Sigmoid colon (tissue), 7 donors: Measurements from ENCODE around the gene BLID. TPM values are rescaled to one million over a fixed set of nuclear protein-coding genes. Genes with fewer than 3 reads are reported as not detected.

Experiments used
- DNase-seq: peaks from one replicate; pipeline ENCODE4 v3.0.0-alpha.2; 2019
- H3K27ac ChIP-seq, 4 donors: fragments of 200-600 bp; sonication (generic); one replicate each; pipeline ENCODE4 v1.5.1; 2016 to 2019; ENCODE audit warnings: mild to moderate bottlenecking in 1 of 4
- H3K27me3 ChIP-seq, 3 donors: fragments of 200-600 bp; sonication (generic); one replicate each; pipeline ENCODE4 v1.5.1; 2019; ENCODE audit warnings: mild to moderate bottlenecking in 1 of 3
- H3K36me3 ChIP-seq, 4 donors: fragments of 200-600 bp; sonication (generic); one replicate each; pipeline ENCODE4 v1.5.1; 2016 to 2019
- H3K4me1 ChIP-seq, 4 donors: fragments of 200-600 bp; sonication (generic); one replicate each; pipeline ENCODE4 v1.5.1; 2017 to 2019
- H3K4me3 ChIP-seq, 4 donors: fragments of 200-600 bp; sonication (generic); one replicate each; pipeline ENCODE4 v1.5.1; 2017 to 2019; ENCODE audit warnings: mild to moderate bottlenecking in 2 of 4, moderate library complexity in 1 of 4
- H3K9me3 ChIP-seq, 4 donors: fragments of 200-600 bp in 3 of 4; sonication (generic) in 3 of 4; one replicate each; pipeline versions ENCODE4 v1.5.1 to v1.6.1; 2013 to 2019
- EP300 ChIP-seq, 4 donors: sonication (generic); formaldehyde crosslinking; IDR thresholded peaks; one replicate each; pipeline ENCODE4 v1.6.1; 2017; ENCODE audit warnings: antibody characterized with exemption in 4 of 4
- POLR2A ChIP-seq, 2 donors: fragments of 450-650 bp; IDR thresholded peaks; one replicate each; pipeline ENCODE4 v1.6.1; 2016; ENCODE audit warnings: antibody characterized with exemption in 2 of 2, mild to moderate bottlenecking in 2 of 2, moderate library complexity in 2 of 2
- POLR2AphosphoS5 ChIP-seq, 4 donors: sonication (generic); formaldehyde crosslinking; IDR thresholded peaks; one replicate each; pipeline ENCODE4 v1.6.1; 2017; ENCODE audit warnings: antibody characterized with exemption in 4 of 4
- WGBS, 2 donors: extraction: QIAGEN DNeasy Blood & Tissue Kit; methylation state at CpG; one replicate each; pipeline ENCODE4 v1.1.7; 2013; 5-methylcytosine and 5-hydroxymethylcytosine counted together
- intact Hi-C: fragments of 100-400 bp; cut with DNase I; formaldehyde crosslinking; loops from one replicate; pipeline ENCODE4 v1.15.1; 2023
- polyA plus RNA-seq, 3 donors: library from polyadenylated mRNA; stranded (reverse); fragments of 200-250 nt; gene quantifications; one replicate each; pipeline ENCODE4 v1.2.3, GENCODE V29; 2013
- total RNA-seq, 4 donors: library from RNA; depleted of rRNA; stranded (reverse); fragments of >200 nt; gene quantifications; one replicate each; pipeline ENCODE4 v1.1.0, GENCODE V29; 2016
- TF ChIP-seq, protein P1 (sequence below), 4 experiments: fragments of 450-650 bp in 3 of 4; fragments of 200-600 bp in 1 of 4; IDR thresholded peaks; one replicate each; pipeline ENCODE4 v1.5.1; 2016 to 2019; ENCODE audit warnings: antibody characterized with exemption in 4 of 4, mild to moderate bottlenecking in 3 of 4, moderate library complexity in 2 of 4
- donor health status: healthy with polysubstance abuse.
- donor health status: Bipolar disorder and iron deficiency.
- donor health status: healthy.

Gene BLID
- total and polyA plus RNA-seq, 7 donors, result 0.09 to 2.2 (median 1.9) TPM; not detected in 2

DNA sequence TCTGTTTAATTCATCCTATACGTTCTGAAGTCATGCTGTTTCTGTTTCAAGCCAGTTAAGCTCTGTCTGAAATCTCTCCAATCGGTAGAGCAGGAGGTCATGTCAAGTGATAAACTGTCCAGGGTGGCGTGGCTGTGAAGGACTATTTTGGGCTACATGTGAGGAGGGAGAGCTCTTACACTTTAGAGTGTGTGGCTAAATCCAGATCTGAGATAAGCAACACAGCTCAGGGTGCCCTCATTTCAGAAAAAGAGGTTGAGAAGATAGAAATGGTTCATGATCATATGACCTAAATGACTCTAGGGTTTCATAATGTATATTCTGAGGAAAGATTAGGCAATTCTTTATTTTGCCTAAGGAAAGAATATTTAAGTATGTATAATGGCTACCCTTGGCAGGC lies 8.4 kb downstream of the BLID start:
- H3K9me3 ChIP-seq, result no peaks in the 10 kb centered on the region
- H3K27me3 ChIP-seq, result no peaks in the 10 kb centered on the region
- no peaks in the 10 kb centered on the region for H3K36me3 ChIP-seq
- intact Hi-C loops, result loop anchor here (5.0 to 10.0 kb wide), 3 partner anchors 400 to 813 kb away; partner anchors contain the start of gene SC5D
- WGBS, 2 donors, result 49 to 74% methylated on average over 3 of the region's 3 CpGs
- H3K4me1 ChIP-seq, result peaks cover 0 to 1% (median 0%) of the 10 kb centered on the region in 4 donors
- H3K27ac ChIP-seq, result no peak overlapping the region
- DNase-seq, result no peak
- TF ChIP-seq POLR2AphosphoS5 (IDR thresholded peaks at IDR 0.05) (no peak), EP300 (IDR thresholded peaks at IDR 0.05) (no peak), POLR2A (IDR thresholded peaks at IDR 0.05) (no peak)
- TF ChIP-seq, protein P1, sequence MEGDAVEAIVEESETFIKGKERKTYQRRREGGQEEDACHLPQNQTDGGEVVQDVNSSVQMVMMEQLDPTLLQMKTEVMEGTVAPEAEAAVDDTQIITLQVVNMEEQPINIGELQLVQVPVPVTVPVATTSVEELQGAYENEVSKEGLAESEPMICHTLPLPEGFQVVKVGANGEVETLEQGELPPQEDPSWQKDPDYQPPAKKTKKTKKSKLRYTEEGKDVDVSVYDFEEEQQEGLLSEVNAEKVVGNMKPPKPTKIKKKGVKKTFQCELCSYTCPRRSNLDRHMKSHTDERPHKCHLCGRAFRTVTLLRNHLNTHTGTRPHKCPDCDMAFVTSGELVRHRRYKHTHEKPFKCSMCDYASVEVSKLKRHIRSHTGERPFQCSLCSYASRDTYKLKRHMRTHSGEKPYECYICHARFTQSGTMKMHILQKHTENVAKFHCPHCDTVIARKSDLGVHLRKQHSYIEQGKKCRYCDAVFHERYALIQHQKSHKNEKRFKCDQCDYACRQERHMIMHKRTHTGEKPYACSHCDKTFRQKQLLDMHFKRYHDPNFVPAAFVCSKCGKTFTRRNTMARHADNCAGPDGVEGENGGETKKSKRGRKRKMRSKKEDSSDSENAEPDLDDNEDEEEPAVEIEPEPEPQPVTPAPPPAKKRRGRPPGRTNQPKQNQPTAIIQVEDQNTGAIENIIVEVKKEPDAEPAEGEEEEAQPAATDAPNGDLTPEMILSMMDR (IDR thresholded peaks at IDR 0.05), result no peak
- H3K4me3 ChIP-seq, result no peak overlapping the region

GRCh38 chr11:122107045-122107444 lies 9.0 kb downstream of the BLID start:
- H3K4me1 ChIP-seq, result peaks cover 0 to 7% (median 3%) of the 10 kb centered on the region in 4 donors
- no peak overlapping the region for H3K27ac ChIP-seq
- H3K27me3 ChIP-seq, result no peaks in the 10 kb centered on the region
- 62 to 82% methylated on average over 3 of the region's 3 CpGs for WGBS, 2 donors
- intact Hi-C loops, result loop anchor here (5.0 to 10.0 kb wide), 3 partner anchors 400 to 812 kb away; partner anchors contain the start of gene SC5D
- H3K36me3 ChIP-seq, result no peaks in the 10 kb centered on the region
- H3K9me3 ChIP-seq, result no peaks in the 10 kb centered on the region
- no peak for DNase-seq
- TF ChIP-seq EP300 (IDR thresholded peaks at IDR 0.05) (no peak), POLR2A (IDR thresholded peaks at IDR 0.05) (no peak), POLR2AphosphoS5 (IDR thresholded peaks at IDR 0.05) (no peak)
- TF ChIP-seq, protein P1 (IDR thresholded peaks at IDR 0.05), result no peak
- no peak overlapping the region for H3K4me3 ChIP-seq

- TF ChIP-seq EP300 (IDR thresholded peaks at IDR 0.05) (no peak), POLR2AphosphoS5 (IDR thresholded peaks at IDR 0.05) (no peak), POLR2A (IDR thresholded peaks at IDR 0.05) (no peak)
- TF ChIP-seq, protein P1 (IDR thresholded peaks at IDR 0.05), result no peak
- Histone ChIP-seq H3K4me1 (peaks cover 0 to 10% (median 4%) of the 10 kb centered on the region in 4 donors), H3K4me3 (no peak overlapping the region), H3K27me3 (no peaks in the 10 kb centered on the region), H3K9me3 (no peaks in the 10 kb centered on the region), H3K36me3 (no peaks in the 10 kb centered on the region), H3K27ac (no peak overlapping the region)
- DNase-seq, result no peak
- intact Hi-C loops, result loop anchor here (5.0 to 10.0 kb wide), 3 partner anchors 402 to 810 kb away; partner anchors contain the start of gene SC5D
- WGBS, 2 donors, result 66 to 79% methylated on average over 8 of the region's 8 CpGs
These were observed 10.8 kb downstream of the BLID start for GRCh38 chr11:122105044-122105758.

DNA sequence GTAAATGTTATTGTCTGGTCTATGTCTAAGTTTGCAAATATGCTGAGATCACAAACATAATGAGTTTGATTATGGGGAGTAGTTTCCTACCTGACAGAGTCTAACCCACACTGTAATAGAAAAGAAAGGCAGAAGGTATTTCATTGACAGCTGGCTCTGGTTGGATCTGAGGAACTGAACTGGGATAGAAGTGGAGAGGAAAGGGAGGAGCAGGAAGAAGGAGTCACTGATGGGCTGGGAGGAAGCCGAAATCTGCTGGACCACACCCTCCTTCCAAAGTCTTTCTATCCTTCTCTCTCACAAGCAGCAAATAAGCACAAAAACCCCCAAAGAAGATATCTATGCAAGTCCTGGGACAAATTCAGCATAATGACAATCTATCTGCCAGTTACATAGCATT lies 11.7 kb downstream of the BLID start:
- H3K4me3 ChIP-seq, result no peak overlapping the region
- no peaks in the 10 kb centered on the region for H3K36me3 ChIP-seq
- WGBS, 2 donors, result 46 to 58% methylated on average over 1 of the region's 1 CpG
- H3K4me1 ChIP-seq, result peaks cover 0 to 10% (median 4%) of the 10 kb centered on the region in 4 donors
- no peak overlapping the region for H3K27ac ChIP-seq
- DNase-seq, result no peak
- TF ChIP-seq EP300 (IDR thresholded peaks at IDR 0.05) (no peak), POLR2AphosphoS5 (IDR thresholded peaks at IDR 0.05) (no peak), POLR2A (IDR thresholded peaks at IDR 0.05) (no peak)
- TF ChIP-seq, protein P1 (IDR thresholded peaks at IDR 0.05), result no peak
- no peaks in the 10 kb centered on the region for H3K27me3 ChIP-seq
- intact Hi-C loops, result loop anchor here (5.0 to 10.0 kb wide), 7 partner anchors 53 to 810 kb away; partner anchors contain the start of gene SC5D
- H3K9me3 ChIP-seq, result no peaks in the 10 kb centered on the region
